HepG2 (cell line): Measurements from ENCODE around the gene PTRHD1. TPM values are rescaled to one million over a fixed set of nuclear protein-coding genes. Genes with fewer than 3 reads are reported as not detected.

Experiments
- EHMT2 ChIP-seq: fragments of 200-600 bp; sonication (generic); IDR thresholded peaks from 2 replicates; pipeline ENCODE4 v1.7.0; 2017; ENCODE audit warnings: antibody characterized with exemption, low read depth, low read length, borderline replicate concordance
- HMG20A ChIP-seq: IDR thresholded peaks from 2 replicates; pipeline ENCODE4 v1.6.1; 2016; ENCODE audit warnings: borderline replicate concordance
- HNRNPK ChIP-seq: fragments of 200-400 bp; formaldehyde crosslinking; IDR thresholded peaks from 2 replicates; pipeline ENCODE4 v1.6.1; 2018; ENCODE audit warnings: low read length, low read depth, moderate library complexity, mild to moderate bottlenecking; ENCODE audit not compliant: poor library complexity, severe bottlenecking
- ISL2 ChIP-seq: sonication (generic); formaldehyde crosslinking; IDR thresholded peaks from 2 replicates; pipeline ENCODE4 v1.5.0; 2020; ENCODE audit warnings: missing genetic modification reagents
- MLLT10 ChIP-seq: sonication (generic); formaldehyde crosslinking; IDR thresholded peaks from 2 replicates; pipeline ENCODE4 v1.4.0; 2020; ENCODE audit warnings: missing genetic modification reagents
- NCOA5 ChIP-seq: sonication (generic); formaldehyde crosslinking; IDR thresholded peaks from 2 replicates; pipeline ENCODE4 v1.4.0; 2020; ENCODE audit warnings: missing genetic modification reagents
- SIX1 ChIP-seq: sonication (generic); formaldehyde crosslinking; IDR thresholded peaks from 2 replicates; pipeline ENCODE4 v1.4.0; 2020; ENCODE audit warnings: missing genetic modification reagents, borderline replicate concordance
- SMAD3 ChIP-seq: sonication (generic); formaldehyde crosslinking; IDR thresholded peaks from 2 replicates; pipeline ENCODE4 v1.4.0; 2020; ENCODE audit warnings: missing genetic modification reagents
- SNAPC2 ChIP-seq: sonication (generic); formaldehyde crosslinking; IDR thresholded peaks from 2 replicates; pipeline ENCODE4 v1.8.1; 2022; ENCODE audit warnings: mild to moderate bottlenecking, missing genetic modification reagents
- ZBTB37 ChIP-seq: sonication (generic); formaldehyde crosslinking; IDR thresholded peaks from 2 replicates; pipeline ENCODE4 v1.4.0; 2020; ENCODE audit warnings: mild to moderate bottlenecking, missing genetic modification reagents
- ZNF143 ChIP-seq: sonication (generic); formaldehyde crosslinking; IDR thresholded peaks from 2 replicates; pipeline ENCODE4 v1.4.0; 2020; ENCODE audit warnings: missing genetic modification reagents
- ZNF180 ChIP-seq: sonication (generic); formaldehyde crosslinking; IDR thresholded peaks from 2 replicates; pipeline ENCODE4 v1.4.0; 2020; ENCODE audit warnings: low read depth, missing genetic modification reagents, borderline replicate concordance
- ZNF781 ChIP-seq: sonication (generic); formaldehyde crosslinking; IDR thresholded peaks from 2 replicates; pipeline ENCODE4 v1.5.1; 2020; ENCODE audit warnings: borderline replicate concordance, mild to moderate bottlenecking, missing genetic modification reagents; ENCODE audit errors: not compliant biosample characterization
- ZSCAN25 ChIP-seq: sonication (generic); formaldehyde crosslinking; IDR thresholded peaks from 2 replicates; pipeline ENCODE4 v1.8.0; 2022; ENCODE audit warnings: mild to moderate bottlenecking, missing genetic modification reagents
- polyA plus RNA-seq, 8 experiments: library from polyadenylated mRNA; depleted of rRNA in 3 of 8; stranded (reverse) in 7 of 8; unstranded in 1 of 8; fragments of >200 nt; fragmentation: Illumina TruSeq in 4 of 8; extraction: Trizol in 4 of 8; gene quantifications; 2 replicates each; pipeline versions ENCODE4 v1.2.1 to v1.2.3, GENCODE V29; 2011 to 2016; ENCODE audit warnings: low read depth in 4 of 8, missing spikeins in 1 of 8, mixed read lengths in 1 of 8; ENCODE audit not compliant: insufficient read depth in 1 of 8
- total RNA-seq, 5 experiments: library from RNA; depleted of rRNA; stranded (reverse); fragments of >200 nt; fragmentation: Illumina TruSeq; extraction: Trizol; gene quantifications; 2 replicates each; pipeline ENCODE4 v1.2.3, GENCODE V29; 2016; ENCODE audit warnings: low read depth in 1 of 5
- TF ChIP-seq, protein P1 (sequence below): sonication (generic); formaldehyde crosslinking; IDR thresholded peaks from 2 replicates; pipeline ENCODE4 v1.4.0; 2020; ENCODE audit warnings: missing genetic modification reagents, mild to moderate bottlenecking, borderline replicate concordance
- TF ChIP-seq, protein P2 (sequence below): sonication (generic); formaldehyde crosslinking; IDR thresholded peaks from 2 replicates; pipeline ENCODE4 v1.8.1; 2023; ENCODE audit warnings: mild to moderate bottlenecking, inconsistent platforms, moderate library complexity, missing genetic modification reagents, borderline replicate concordance
- TF ChIP-seq, protein P3 (sequence below): sonication (generic); formaldehyde crosslinking; IDR thresholded peaks from 2 replicates; pipeline ENCODE4; 2020; ENCODE audit warnings: missing genetic modification reagents, mild to moderate bottlenecking, borderline replicate concordance
- TF ChIP-seq, protein P4 (sequence below): sonication (generic); formaldehyde crosslinking; IDR thresholded peaks from 2 replicates; pipeline ENCODE4 v1.5.0; 2020; ENCODE audit warnings: missing genetic modification reagents, mild to moderate bottlenecking, borderline replicate concordance

The PTRHD1 gene
- total and polyA plus RNA-seq, 2 of the 13 experiments (the other 11 are each of a cell fraction or from before 2014, with no cell fraction given), result 72.6 to 90.8 TPM

GRCh38 chr2:24792874-24793760 lies at the start of gene PTRHD1, which contains the start of gene CENPO (continued):
- TF ChIP-seq, protein P1, sequence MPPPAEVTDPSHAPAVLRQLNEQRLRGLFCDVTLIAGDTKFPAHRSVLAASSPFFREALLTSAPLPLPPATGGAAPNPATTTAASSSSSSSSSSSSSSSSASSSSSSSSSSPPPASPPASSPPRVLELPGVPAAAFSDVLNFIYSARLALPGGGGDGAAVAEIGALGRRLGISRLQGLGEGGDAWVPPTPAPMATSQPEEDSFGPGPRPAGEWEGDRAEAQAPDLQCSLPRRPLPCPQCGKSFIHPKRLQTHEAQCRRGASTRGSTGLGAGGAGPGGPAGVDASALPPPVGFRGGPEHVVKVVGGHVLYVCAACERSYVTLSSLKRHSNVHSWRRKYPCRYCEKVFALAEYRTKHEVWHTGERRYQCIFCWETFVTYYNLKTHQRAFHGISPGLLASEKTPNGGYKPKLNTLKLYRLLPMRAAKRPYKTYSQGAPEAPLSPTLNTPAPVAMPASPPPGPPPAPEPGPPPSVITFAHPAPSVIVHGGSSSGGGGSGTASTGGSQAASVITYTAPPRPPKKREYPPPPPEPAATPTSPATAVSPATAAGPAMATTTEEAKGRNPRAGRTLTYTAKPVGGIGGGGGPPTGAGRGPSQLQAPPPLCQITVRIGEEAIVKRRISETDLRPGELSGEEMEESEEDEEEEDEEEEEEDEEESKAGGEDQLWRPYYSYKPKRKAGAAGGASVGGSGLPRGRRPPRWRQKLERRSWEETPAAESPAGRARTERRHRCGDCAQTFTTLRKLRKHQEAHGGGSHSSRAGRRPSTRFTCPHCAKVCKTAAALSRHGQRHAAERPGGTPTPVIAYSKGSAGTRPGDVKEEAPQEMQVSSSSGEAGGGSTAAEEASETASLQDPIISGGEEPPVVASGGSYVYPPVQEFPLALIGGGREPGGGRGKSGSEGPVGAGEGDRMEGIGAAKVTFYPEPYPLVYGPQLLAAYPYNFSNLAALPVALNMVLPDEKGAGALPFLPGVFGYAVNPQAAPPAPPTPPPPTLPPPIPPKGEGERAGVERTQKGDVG, result peak; percentile 37; the same call in 1 of the 2 replicates
- no peak; the same call in 1 of the 2 replicates for TF ChIP-seq ZBTB37 (CRISPR knock-in tag)
- TF ChIP-seq SMAD3, result peak; percentile 82; the same call in 1 of the 2 replicates
- no peak for TF ChIP-seq ZNF781 (CRISPR knock-in tag)
- TF ChIP-seq SIX1 (CRISPR knock-in tag), result 0 out of 2 replicates have a peak, but pooled peaks have one; percentile 15
- TF ChIP-seq HMG20A, result no peak
- no peak for TF ChIP-seq ZNF180 (CRISPR knock-in tag)
- no peak for TF ChIP-seq HNRNPK
- TF ChIP-seq EHMT2, result 0 out of 2 replicates have a peak, but pooled peaks have one; percentile 30
- TF ChIP-seq NCOA5 (CRISPR knock-in tag), result no peak
- peak; percentile 47 for TF ChIP-seq ISL2 (CRISPR knock-in tag)
- TF ChIP-seq, protein P2, sequence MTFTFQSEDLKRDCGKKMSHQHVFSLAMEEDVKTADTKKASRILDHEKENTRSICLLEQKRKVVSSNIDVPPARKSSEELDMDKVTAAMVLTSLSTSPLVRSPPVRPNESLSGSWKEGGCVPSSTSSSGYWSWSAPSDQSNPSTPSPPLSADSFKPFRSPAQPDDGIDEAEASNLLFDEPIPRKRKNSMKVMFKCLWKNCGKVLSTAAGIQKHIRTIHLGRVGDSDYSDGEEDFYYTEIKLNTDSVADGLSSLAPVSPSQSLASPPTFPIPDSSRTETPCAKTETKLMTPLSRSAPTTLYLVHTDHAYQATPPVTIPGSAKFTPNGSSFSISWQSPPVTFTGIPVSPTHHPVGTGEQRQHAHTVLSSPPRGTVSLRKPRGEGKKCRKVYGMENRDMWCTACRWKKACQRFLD (CRISPR knock-in tag), result peak; percentile 70; the same call in 1 of the 2 replicates
- no peak for TF ChIP-seq MLLT10 (CRISPR knock-in tag)
- TF ChIP-seq ZNF143 (CRISPR knock-in tag), result peak; percentile 98
- 0 out of 2 replicates have a peak, but pooled peaks have one; percentile 55 for TF ChIP-seq SNAPC2 (CRISPR knock-in tag)
- TF ChIP-seq, protein P3, sequence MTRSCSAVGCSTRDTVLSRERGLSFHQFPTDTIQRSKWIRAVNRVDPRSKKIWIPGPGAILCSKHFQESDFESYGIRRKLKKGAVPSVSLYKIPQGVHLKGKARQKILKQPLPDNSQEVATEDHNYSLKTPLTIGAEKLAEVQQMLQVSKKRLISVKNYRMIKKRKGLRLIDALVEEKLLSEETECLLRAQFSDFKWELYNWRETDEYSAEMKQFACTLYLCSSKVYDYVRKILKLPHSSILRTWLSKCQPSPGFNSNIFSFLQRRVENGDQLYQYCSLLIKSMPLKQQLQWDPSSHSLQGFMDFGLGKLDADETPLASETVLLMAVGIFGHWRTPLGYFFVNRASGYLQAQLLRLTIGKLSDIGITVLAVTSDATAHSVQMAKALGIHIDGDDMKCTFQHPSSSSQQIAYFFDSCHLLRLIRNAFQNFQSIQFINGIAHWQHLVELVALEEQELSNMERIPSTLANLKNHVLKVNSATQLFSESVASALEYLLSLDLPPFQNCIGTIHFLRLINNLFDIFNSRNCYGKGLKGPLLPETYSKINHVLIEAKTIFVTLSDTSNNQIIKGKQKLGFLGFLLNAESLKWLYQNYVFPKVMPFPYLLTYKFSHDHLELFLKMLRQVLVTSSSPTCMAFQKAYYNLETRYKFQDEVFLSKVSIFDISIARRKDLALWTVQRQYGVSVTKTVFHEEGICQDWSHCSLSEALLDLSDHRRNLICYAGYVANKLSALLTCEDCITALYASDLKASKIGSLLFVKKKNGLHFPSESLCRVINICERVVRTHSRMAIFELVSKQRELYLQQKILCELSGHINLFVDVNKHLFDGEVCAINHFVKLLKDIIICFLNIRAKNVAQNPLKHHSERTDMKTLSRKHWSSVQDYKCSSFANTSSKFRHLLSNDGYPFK (CRISPR knock-in tag), result peak; percentile 99
- TF ChIP-seq ZSCAN25 (CRISPR knock-in tag), result peak; percentile 67; the same call in 1 of the 2 replicates
- TF ChIP-seq, protein P4, sequence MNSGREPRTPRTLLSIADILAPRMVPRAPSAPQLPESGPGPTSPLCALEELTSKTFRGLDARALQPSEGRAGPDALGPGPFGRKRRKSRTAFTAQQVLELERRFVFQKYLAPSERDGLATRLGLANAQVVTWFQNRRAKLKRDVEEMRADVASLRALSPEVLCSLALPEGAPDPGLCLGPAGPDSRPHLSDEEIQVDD (CRISPR knock-in tag), result no peak; the same call in 1 of the 2 replicates
